Measurements from ENCODE around the gene ERN1. TPM values are rescaled to one million over a fixed set of nuclear protein-coding genes. Genes with fewer than 3 reads are reported as not detected.

ERN1 gene
- total and polyA plus RNA-seq, 2 of the 13 experiments (the other 11 are each of a cell fraction or from before 2014, with no cell fraction given), result 6.0 to 12.7 TPM

DNA sequence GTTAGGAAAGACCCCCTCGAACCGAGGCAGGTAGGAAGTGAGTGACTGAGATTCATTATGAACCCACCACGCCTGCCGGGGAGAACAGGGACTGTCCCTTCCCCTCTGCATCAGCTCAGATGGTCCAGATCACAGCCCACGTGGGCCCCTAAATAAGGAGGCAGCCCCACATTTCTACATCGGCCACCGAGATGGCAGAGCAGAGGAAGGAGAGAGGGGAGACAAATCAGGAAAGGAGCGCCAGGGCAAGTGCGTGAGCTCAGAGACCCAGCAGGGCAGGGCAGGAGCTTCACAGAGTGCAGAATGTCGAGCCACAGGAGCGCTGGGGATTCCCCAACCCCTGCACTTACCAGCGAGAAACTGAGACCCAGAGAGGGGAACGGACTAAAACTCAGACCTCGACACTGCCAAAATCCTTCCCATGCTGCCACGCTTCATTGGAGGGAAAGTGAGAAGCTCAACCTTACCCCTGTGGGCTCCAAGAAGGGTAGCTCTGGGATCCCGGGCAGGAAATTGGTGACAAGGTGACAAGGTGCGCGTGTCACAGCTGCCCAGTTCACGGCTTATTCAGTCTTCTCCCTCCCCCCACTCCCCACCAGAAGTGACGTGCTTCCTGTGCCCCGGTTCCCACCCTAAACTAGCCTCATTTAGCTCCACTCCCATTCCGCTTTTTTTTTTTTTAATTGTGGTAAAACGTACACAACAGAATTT is 109.7 kb downstream of the ERN1 start, which contains the start of gene ICAM2 (continued):
- TF ChIP-seq ZNF879 (CRISPR knock-in tag; IDR thresholded peaks at IDR 0.05) (no peak), KDM5B (CRISPR knock-in tag; IDR thresholded peaks at IDR 0.05; ENCODE audit: borderline replicate concordance) (peak; percentile 69; the same call in 1 of the 2 replicates), CREB1 (IDR thresholded peaks at IDR 0.05) (0 out of 2 replicates have a peak, but pooled peaks have one; percentile 42), CREB1 (CRISPR knock-in tag; IDR thresholded peaks at IDR 0.05) (peak; percentile 50), NFRKB (IDR thresholded peaks at IDR 0.05) (no peak), SRSF1 (optimal IDR thresholded peaks at IDR 0.05; ENCODE audit: low read depth, low read length) (no peak), SNRNP70 (IDR thresholded peaks at IDR 0.05; ENCODE audit: low read depth, low read length) (no peak), POLR2AphosphoS2 (IDR thresholded peaks at IDR 0.05; ENCODE audit: low read depth, low read length) (no peak), IRF2 (CRISPR knock-in tag; IDR thresholded peaks at IDR 0.05) (no peak), ZHX1 (CRISPR knock-in tag; IDR thresholded peaks at IDR 0.05; ENCODE audit: low read depth) (no peak), ZNF501 (CRISPR knock-in tag; IDR thresholded peaks at IDR 0.05) (0 out of 2 replicates have a peak, but pooled peaks have one; percentile 18), LBX2 (CRISPR knock-in tag; IDR thresholded peaks at IDR 0.05; ENCODE audit: borderline replicate concordance) (no peak), ATF1 (CRISPR knock-in tag; IDR thresholded peaks at IDR 0.05) (0 out of 2 replicates have a peak, but pooled peaks have one; percentile 36), ZNF674 (CRISPR knock-in tag; IDR thresholded peaks at IDR 0.05; ENCODE audit: low read depth) (no peak), ZNF292 (CRISPR knock-in tag; IDR thresholded peaks at IDR 0.05; ENCODE audit: borderline replicate concordance, low read depth) (peak; percentile 90; the same call in 1 of the 2 replicates), MAZ (IDR thresholded peaks at IDR 0.05; ENCODE audit: borderline replicate concordance, low read depth, low read length) (no peak), MAZ (CRISPR knock-in tag; IDR thresholded peaks at IDR 0.05; ENCODE audit: low read depth) (no peak)
- TF ChIP-seq, protein P1, sequence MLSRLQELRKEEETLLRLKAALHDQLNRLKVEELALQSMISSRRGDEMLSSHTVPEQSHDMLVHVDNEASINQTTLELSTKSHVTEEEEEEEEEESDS (CRISPR knock-in tag; IDR thresholded peaks at IDR 0.05; ENCODE audit: borderline replicate concordance), result no peak
- TF ChIP-seq, protein P2, sequence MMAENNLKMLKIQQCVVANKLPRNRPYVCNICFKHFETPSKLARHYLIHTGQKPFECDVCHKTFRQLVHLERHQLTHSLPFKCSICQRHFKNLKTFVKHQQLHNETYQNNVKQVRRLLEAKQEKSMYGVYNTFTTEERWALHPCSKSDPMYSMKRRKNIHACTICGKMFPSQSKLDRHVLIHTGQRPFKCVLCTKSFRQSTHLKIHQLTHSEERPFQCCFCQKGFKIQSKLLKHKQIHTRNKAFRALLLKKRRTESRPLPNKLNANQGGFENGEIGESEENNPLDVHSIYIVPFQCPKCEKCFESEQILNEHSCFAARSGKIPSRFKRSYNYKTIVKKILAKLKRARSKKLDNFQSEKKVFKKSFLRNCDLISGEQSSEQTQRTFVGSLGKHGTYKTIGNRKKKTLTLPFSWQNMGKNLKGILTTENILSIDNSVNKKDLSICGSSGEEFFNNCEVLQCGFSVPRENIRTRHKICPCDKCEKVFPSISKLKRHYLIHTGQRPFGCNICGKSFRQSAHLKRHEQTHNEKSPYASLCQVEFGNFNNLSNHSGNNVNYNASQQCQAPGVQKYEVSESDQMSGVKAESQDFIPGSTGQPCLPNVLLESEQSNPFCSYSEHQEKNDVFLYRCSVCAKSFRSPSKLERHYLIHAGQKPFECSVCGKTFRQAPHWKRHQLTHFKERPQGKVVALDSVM (CRISPR knock-in tag; IDR thresholded peaks at IDR 0.05), result no peak
- TF ChIP-seq, protein P3, sequence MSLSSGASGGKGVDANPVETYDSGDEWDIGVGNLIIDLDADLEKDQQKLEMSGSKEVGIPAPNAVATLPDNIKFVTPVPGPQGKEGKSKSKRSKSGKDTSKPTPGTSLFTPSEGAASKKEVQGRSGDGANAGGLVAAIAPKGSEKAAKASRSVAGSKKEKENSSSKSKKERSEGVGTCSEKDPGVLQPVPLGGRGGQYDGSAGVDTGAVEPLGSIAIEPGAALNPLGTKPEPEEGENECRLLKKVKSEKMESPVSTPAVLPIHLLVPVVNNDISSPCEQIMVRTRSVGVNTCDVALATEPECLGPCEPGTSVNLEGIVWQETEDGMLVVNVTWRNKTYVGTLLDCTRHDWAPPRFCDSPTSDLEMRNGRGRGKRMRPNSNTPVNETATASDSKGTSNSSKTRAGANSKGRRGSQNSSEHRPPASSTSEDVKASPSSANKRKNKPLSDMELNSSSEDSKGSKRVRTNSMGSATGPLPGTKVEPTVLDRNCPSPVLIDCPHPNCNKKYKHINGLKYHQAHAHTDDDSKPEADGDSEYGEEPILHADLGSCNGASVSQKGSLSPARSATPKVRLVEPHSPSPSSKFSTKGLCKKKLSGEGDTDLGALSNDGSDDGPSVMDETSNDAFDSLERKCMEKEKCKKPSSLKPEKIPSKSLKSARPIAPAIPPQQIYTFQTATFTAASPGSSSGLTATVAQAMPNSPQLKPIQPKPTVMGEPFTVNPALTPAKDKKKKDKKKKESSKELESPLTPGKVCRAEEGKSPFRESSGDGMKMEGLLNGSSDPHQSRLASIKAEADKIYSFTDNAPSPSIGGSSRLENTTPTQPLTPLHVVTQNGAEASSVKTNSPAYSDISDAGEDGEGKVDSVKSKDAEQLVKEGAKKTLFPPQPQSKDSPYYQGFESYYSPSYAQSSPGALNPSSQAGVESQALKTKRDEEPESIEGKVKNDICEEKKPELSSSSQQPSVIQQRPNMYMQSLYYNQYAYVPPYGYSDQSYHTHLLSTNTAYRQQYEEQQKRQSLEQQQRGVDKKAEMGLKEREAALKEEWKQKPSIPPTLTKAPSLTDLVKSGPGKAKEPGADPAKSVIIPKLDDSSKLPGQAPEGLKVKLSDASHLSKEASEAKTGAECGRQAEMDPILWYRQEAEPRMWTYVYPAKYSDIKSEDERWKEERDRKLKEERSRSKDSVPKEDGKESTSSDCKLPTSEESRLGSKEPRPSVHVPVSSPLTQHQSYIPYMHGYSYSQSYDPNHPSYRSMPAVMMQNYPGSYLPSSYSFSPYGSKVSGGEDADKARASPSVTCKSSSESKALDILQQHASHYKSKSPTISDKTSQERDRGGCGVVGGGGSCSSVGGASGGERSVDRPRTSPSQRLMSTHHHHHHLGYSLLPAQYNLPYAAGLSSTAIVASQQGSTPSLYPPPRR (CRISPR knock-in tag; IDR thresholded peaks at IDR 0.05; ENCODE audit: borderline replicate concordance), result no peak

All from HepG2 (cell line).